ENCODE measurements around the gene MAPKAP1.

Gene MAPKAP1

DNA sequence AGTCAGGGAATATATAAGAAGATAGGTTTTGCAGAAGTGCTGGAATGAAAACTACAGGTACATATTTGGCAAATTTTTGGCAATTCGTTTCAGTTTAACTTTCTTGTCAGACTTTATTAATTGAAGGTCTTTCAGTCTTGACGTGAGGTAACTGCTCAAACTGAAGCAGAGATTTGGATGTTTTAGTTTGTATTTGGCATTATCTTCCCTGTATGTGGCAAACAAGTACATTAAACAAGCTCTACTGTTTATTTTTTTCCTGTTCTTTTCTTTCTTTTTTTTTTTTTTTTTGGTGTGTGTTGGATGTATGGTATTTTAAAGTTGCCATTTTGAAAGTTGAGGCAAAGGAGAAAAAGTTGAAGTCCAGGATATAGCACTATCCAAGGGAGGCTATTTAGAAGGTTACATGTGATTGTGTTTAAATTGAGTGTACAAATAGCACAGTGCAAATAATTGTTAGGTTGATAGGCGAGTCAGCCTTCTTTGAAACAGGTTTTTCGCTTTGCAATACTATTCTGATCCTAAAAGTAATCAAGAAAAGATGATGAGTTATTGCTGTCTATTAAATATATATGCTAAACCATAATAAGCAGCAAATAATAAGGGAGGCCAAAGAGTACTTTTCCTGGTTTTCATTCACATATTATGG, 42.4 kb upstream of the MAPKAP1 start:
- no peaks in the 10 kb centered on the region for H3K9me3 ChIP-seq (ENCODE audit: insufficient read depth, low read length)
- H3K4me1 ChIP-seq (ENCODE audit: insufficient read depth, insufficient read length) = no peaks in the 10 kb centered on the region
- no peak for TF ChIP-seq SUZ12 (IDR thresholded peaks at IDR 0.05; ENCODE audit: extremely low read depth, insufficient read depth, insufficient read length)
- TF ChIP-seq YY1 (IDR thresholded peaks at IDR 0.05; ENCODE audit: insufficient read depth, insufficient read length) = no peak
- no peak for TF ChIP-seq ZNF274 (IDR thresholded peaks at IDR 0.05; ENCODE audit: low read depth, low read length)
- H3K4me3 ChIP-seq (ENCODE audit: insufficient read length, low read depth) = peak overlapping the region; percentile 93
- peak overlapping the region; percentile 91 for H3K9ac ChIP-seq (ENCODE audit: insufficient read length, low read depth)
- H3K27me3 ChIP-seq (ENCODE audit: insufficient read depth, insufficient read length) = peaks cover 4% of the 10 kb centered on the region
- peaks cover 24% of the 10 kb centered on the region for H3K36me3 ChIP-seq (ENCODE audit: insufficient read depth, insufficient read length, low read length)
- no peak for DNase-seq (ENCODE audit: low read depth, low spot score)

- Histone ChIP-seq H3K36me3 (ENCODE audit: insufficient read depth, insufficient read length, low read length) (peaks cover 19% of the 10 kb centered on the region), H3K9ac (ENCODE audit: insufficient read length, low read depth) (peak overlapping the region; percentile 91), H3K4me3 (ENCODE audit: insufficient read length, low read depth) (peak overlapping the region; percentile 93), H3K4me1 (ENCODE audit: insufficient read depth, insufficient read length) (no peaks in the 10 kb centered on the region), H3K27me3 (ENCODE audit: insufficient read depth, insufficient read length) (peaks cover 4% of the 10 kb centered on the region), H3K9me3 (ENCODE audit: insufficient read depth, low read length) (no peaks in the 10 kb centered on the region)
- TF ChIP-seq ZNF274 (IDR thresholded peaks at IDR 0.05; ENCODE audit: low read depth, low read length) (no peak), SUZ12 (IDR thresholded peaks at IDR 0.05; ENCODE audit: extremely low read depth, insufficient read depth, insufficient read length) (no peak), YY1 (IDR thresholded peaks at IDR 0.05; ENCODE audit: insufficient read depth, insufficient read length) (no peak)
- no peak for DNase-seq (ENCODE audit: low read depth, low spot score)
Measured at GRCh38 chr9:125748446-125749099, 41.6 kb upstream of the MAPKAP1 start.

GRCh38 chr9:125747765-125748445, 40.9 kb upstream of the MAPKAP1 start:
- DNase-seq (ENCODE audit: low read depth, low spot score) = no peak
- H3K9me3 ChIP-seq (ENCODE audit: insufficient read depth, low read length) = no peaks in the 10 kb centered on the region
- H3K4me1 ChIP-seq (ENCODE audit: insufficient read depth, insufficient read length) = no peaks in the 10 kb centered on the region
- peak overlapping the region; percentile 93 for H3K4me3 ChIP-seq (ENCODE audit: insufficient read length, low read depth)
- peaks cover 19% of the 10 kb centered on the region for H3K36me3 ChIP-seq (ENCODE audit: insufficient read depth, insufficient read length, low read length)
- no peak for TF ChIP-seq ZNF274 (IDR thresholded peaks at IDR 0.05; ENCODE audit: low read depth, low read length)
- no peak for TF ChIP-seq YY1 (IDR thresholded peaks at IDR 0.05; ENCODE audit: insufficient read depth, insufficient read length)
- no peak for TF ChIP-seq SUZ12 (IDR thresholded peaks at IDR 0.05; ENCODE audit: extremely low read depth, insufficient read depth, insufficient read length)
- H3K27me3 ChIP-seq (ENCODE audit: insufficient read depth, insufficient read length) = peaks cover 4% of the 10 kb centered on the region
- peak overlapping the region; percentile 91 for H3K9ac ChIP-seq (ENCODE audit: insufficient read length, low read depth)

- Histone ChIP-seq H3K4me3 (ENCODE audit: insufficient read length, low read depth) (peak within 1 kb of the TSS; percentile 93), H3K9me3 (ENCODE audit: insufficient read depth, low read length) (no peaks in the 10 kb centered on the region), H3K9ac (ENCODE audit: insufficient read length, low read depth) (peak within 1 kb of the TSS; percentile 91), H3K4me1 (ENCODE audit: insufficient read depth, insufficient read length) (no peaks in the 10 kb centered on the region), H3K27me3 (ENCODE audit: insufficient read depth, insufficient read length) (peaks cover 4% of the 10 kb centered on the region), H3K36me3 (ENCODE audit: insufficient read depth, insufficient read length, low read length) (peaks cover 19% of the 10 kb centered on the region)
- TF ChIP-seq ZNF274 (IDR thresholded peaks at IDR 0.05; ENCODE audit: low read depth, low read length) (no peak), SUZ12 (IDR thresholded peaks at IDR 0.05; ENCODE audit: extremely low read depth, insufficient read depth, insufficient read length) (no peak), YY1 (IDR thresholded peaks at IDR 0.05; ENCODE audit: insufficient read depth, insufficient read length) (no peak)
- DNase-seq (ENCODE audit: low read depth, low spot score) = no peak
Measured at GRCh38 chr9:125747053-125747764, 40.2 kb upstream of the MAPKAP1 start, which contains the start of gene PBX3. Gene PBX3, plus strand, starts transcription at chr9:125747373.

- Histone ChIP-seq H3K4me3 (ENCODE audit: insufficient read length, low read depth) (no peak overlapping the region), H3K4me1 (ENCODE audit: insufficient read depth, insufficient read length) (no peaks in the 10 kb centered on the region), H3K9me3 (ENCODE audit: insufficient read depth, low read length) (no peaks in the 10 kb centered on the region), H3K9ac (ENCODE audit: insufficient read length, low read depth) (peak overlapping the region; percentile 24), H3K36me3 (ENCODE audit: insufficient read depth, insufficient read length, low read length) (peaks cover 16% of the 10 kb centered on the region), H3K27me3 (ENCODE audit: insufficient read depth, insufficient read length) (peaks cover 4% of the 10 kb centered on the region)
- DNase-seq (ENCODE audit: low read depth, low spot score) = no peak
- no peak for TF ChIP-seq YY1 (IDR thresholded peaks at IDR 0.05; ENCODE audit: insufficient read depth, insufficient read length)
- TF ChIP-seq SUZ12 (IDR thresholded peaks at IDR 0.05; ENCODE audit: extremely low read depth, insufficient read depth, insufficient read length) = no peak
- no peak for TF ChIP-seq ZNF274 (IDR thresholded peaks at IDR 0.05; ENCODE audit: low read depth, low read length)
Measured at GRCh38 chr9:125746774-125747052, 39.7 kb upstream of the MAPKAP1 start.

DNA sequence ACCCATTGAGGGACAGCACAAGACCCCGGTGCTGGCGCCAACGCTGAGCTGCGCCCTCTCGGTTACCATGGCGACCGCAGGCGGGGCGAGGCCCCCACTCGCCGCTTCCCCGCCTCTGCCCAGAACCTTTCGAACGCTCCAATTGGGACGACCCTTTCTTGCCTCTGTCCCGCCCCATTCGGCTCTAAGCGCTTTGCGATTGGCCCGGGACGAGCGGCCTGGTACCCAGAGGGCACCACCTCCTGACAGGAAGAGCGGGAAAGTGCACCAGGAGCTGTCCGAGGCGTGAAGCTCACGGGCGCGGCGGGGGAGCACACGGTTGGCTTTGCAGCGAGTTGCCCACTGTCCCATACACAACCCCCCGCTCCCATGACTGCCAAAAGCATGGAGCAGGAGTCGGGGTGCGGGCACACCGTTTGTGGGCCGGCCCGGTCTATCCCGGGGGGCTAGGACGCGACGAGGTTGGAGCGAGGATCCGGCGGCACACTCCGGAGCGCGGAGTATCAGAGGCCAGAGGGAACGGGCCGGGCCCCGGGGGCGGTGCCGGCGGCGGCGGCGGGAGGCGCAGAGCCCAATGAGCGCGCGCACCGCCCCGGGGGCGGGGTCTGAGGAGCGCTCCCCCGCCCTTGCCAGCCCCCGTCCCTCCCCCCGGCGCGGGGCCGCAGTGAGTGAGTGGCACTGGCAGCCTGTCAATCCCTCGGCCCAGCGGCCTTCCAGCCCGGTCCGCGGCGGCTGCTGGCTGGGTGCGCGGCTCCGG, 39.2 kb upstream of the MAPKAP1 start:
- Histone ChIP-seq H3K9ac (ENCODE audit: insufficient read length, low read depth) (peak overlapping the region; percentile 58), H3K4me3 (ENCODE audit: insufficient read length, low read depth) (peak overlapping the region; percentile 41), H3K36me3 (ENCODE audit: insufficient read depth, insufficient read length, low read length) (peaks cover 12% of the 10 kb centered on the region), H3K4me1 (ENCODE audit: insufficient read depth, insufficient read length) (no peaks in the 10 kb centered on the region), H3K9me3 (ENCODE audit: insufficient read depth, low read length) (no peaks in the 10 kb centered on the region), H3K27me3 (ENCODE audit: insufficient read depth, insufficient read length) (peaks cover 4% of the 10 kb centered on the region)
- peak; percentile 93 for DNase-seq (ENCODE audit: low read depth, low spot score)
- TF ChIP-seq YY1 (IDR thresholded peaks at IDR 0.05; ENCODE audit: insufficient read depth, insufficient read length) (no peak), SUZ12 (IDR thresholded peaks at IDR 0.05; ENCODE audit: extremely low read depth, insufficient read depth, insufficient read length) (no peak), ZNF274 (IDR thresholded peaks at IDR 0.05; ENCODE audit: low read depth, low read length) (no peak)
